Peyer's patch (tissue), 4 donors: ENCODE results near the gene TUG1. TPM values are rescaled to one million over a fixed set of nuclear protein-coding genes. Genes with fewer than 3 reads are reported as not detected.

ENCODE experiments used
- DNase-seq, 3 donors: peaks; one replicate each; pipeline ENCODE4 v3.0.0-alpha.2; 2017 to 2019
- H3K27ac ChIP-seq, 4 donors: fragments of 200-600 bp; sonication (generic); one replicate each; pipeline ENCODE4 v1.5.1; 2016 to 2019
- H3K27me3 ChIP-seq, 2 donors: fragments of 200-600 bp; sonication (generic); one replicate each; pipeline ENCODE4 v1.5.1; 2019
- H3K36me3 ChIP-seq, 3 donors: fragments of 200-600 bp; sonication (generic); one replicate each; pipeline ENCODE4 v1.5.1; 2016 to 2019
- H3K4me1 ChIP-seq, 4 donors: fragments of 200-600 bp; sonication (generic); one replicate each; pipeline ENCODE4 v1.5.1; 2016 to 2019
- H3K4me3 ChIP-seq, 4 donors: fragments of 200-600 bp; sonication (generic); 1 replicate in 3 of 4; 2 replicates in 1 of 4; pipeline ENCODE4 v1.5.1; 2016 to 2019; ENCODE audit warnings: mild to moderate bottlenecking in 1 of 4
- H3K9me3 ChIP-seq, 4 donors: fragments of 200-600 bp; sonication (generic); one replicate each; pipeline ENCODE4 v1.5.1; 2016 to 2019; ENCODE audit warnings: mild to moderate bottlenecking in 1 of 4
- CTCF ChIP-seq, 6 experiments: fragments of 450-650 bp in 4 of 6; fragments of 200-600 bp in 2 of 6; sonication (generic) in 1 of 6; IDR thresholded peaks; one replicate each; pipeline ENCODE4 v1.5.1; 2017 to 2019; ENCODE audit warnings: antibody characterized with exemption in 6 of 6, mild to moderate bottlenecking in 3 of 6, moderate library complexity in 1 of 6
- POLR2A ChIP-seq, 2 donors: fragments of 450-650 bp; IDR thresholded peaks; one replicate each; pipeline ENCODE4 v1.5.1; 2017; ENCODE audit warnings: antibody characterized with exemption in 2 of 2, mild to moderate bottlenecking in 2 of 2, moderate library complexity in 2 of 2
- small RNA-seq, 2 donors: library from RNA; depleted of rRNA; stranded (forward); fragments of <200 nt; gene quantifications; one replicate each; pipeline ENCODE3, GENCODE V24; 2016
- total RNA-seq, 4 donors: library from RNA; depleted of rRNA; stranded (reverse); fragments of >200 nt; gene quantifications; one replicate each; pipeline ENCODE4 v1.1.0, GENCODE V29; 2016

TUG1 gene
- total RNA-seq, 4 donors from 2014 or later, result 97.6 to 135 (median 109) TPM

- Histone ChIP-seq H3K4me1 (no peaks in the 10 kb centered on the region), H3K36me3 (no peaks in the 10 kb centered on the region), H3K4me3 (no peak overlapping the region), H3K27ac (no peak overlapping the region), H3K27me3 (no peaks in the 10 kb centered on the region), H3K9me3 (no peaks in the 10 kb centered on the region)
- TF ChIP-seq CTCF (IDR thresholded peaks at IDR 0.05), result no peak
- no peak for TF ChIP-seq POLR2A (IDR thresholded peaks at IDR 0.05)
- DNase-seq, result no peak
Observed at GRCh38 chr22:31020334-31020733, 51.3 kb downstream of the TUG1 start.

DNA sequence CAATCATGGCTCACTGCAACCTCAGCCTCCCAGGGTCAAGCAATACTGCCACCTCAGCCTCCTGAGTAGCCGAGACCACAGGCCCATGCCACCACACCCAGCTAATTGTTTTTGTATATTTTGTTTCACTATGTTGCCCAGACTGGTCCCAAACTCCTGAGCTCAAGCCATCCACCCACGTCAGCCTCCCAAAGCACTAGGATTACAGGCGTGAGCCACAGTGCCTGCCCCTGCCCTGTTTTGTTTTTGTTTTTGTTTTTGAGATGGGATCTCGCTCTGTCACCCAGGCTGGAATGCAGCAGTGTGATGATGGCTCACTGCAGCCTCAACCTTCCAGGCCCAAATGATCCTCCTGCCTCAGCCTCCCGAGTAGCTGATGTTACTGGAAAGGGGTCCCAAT, 53.5 kb downstream of the TUG1 start:
- Histone ChIP-seq H3K27me3 (no peaks in the 10 kb centered on the region), H3K4me3 (no peak overlapping the region), H3K27ac (no peak overlapping the region), H3K9me3 (no peaks in the 10 kb centered on the region), H3K4me1 (no peaks in the 10 kb centered on the region), H3K36me3 (no peaks in the 10 kb centered on the region)
- no peak for DNase-seq
- TF ChIP-seq POLR2A (IDR thresholded peaks at IDR 0.05) (no peak), CTCF (IDR thresholded peaks at IDR 0.05) (no peak)

Small RNAs within 50 kb of the gene (small RNA-seq; reads per million reads assigned to genes)
- 0 reads per million in 2 donors for gene RF01892

Other genes with a start within 250 kb of the TUG1 start
- gene MORC2, start 491 bp upstream of the TUG1 start, total RNA-seq, result 10 to 100 TPM; 23.5 to 39.6 (median 29.5) TPM
- gene SMTN, start 112.1 kb downstream of the TUG1 start, total RNA-seq, result 100 to 1,000 TPM in 1 of 4 donors, 10 to 100 TPM in 3; 23.1 to 124 (median 75.9) TPM
- gene SELENOM, start 138.3 kb downstream of the TUG1 start, total RNA-seq, result 10 to 100 TPM; 31.4 to 89.1 (median 43.7) TPM
- 100 to 1,000 TPM in 3 of 4 donors, 10 to 100 TPM in 1; 18.2 to 203 (median 156) TPM for gene INPP5J, start 153.7 kb downstream of the TUG1 start, total RNA-seq
- not detected for gene PLA2G3, start 171.2 kb downstream of the TUG1 start, total RNA-seq
- gene RNF185, start 190.9 kb downstream of the TUG1 start, total RNA-seq, result 10 to 100 TPM; 34.7 to 45.9 (median 41.7) TPM
- 100 to 1,000 TPM; 106 to 256 (median 139) TPM for gene LIMK2, start 243.0 kb downstream of the TUG1 start, total RNA-seq